OCI-LY1 (cell line): ENCODE measurements around the gene EMILIN1.

Source experiments
- H2AFZ ChIP-seq: fragments of 200-600 bp; sonication (generic), shearing (Covaris generic); 2 replicates; pipeline ENCODE4 v1.6.0; 2014; ENCODE audit warnings: antibody characterized with exemption, mild to moderate bottlenecking, low read length
- H3F3A ChIP-seq: fragments of 200-600 bp; sonication (generic), shearing (Covaris generic); 2 replicates; pipeline ENCODE4 v1.6.0; 2014; ENCODE audit warnings: mild to moderate bottlenecking, antibody characterized with exemption, low read length, moderate library complexity; ENCODE audit not compliant: insufficient read depth
- H3K27ac ChIP-seq: fragments of 200-600 bp; sonication (generic); 2 replicates; pipeline ENCODE4 v1.5.1; 2014; ENCODE audit warnings: low read length, mixed run types, mild to moderate bottlenecking, low read depth; ENCODE audit not compliant: poor library complexity, severe bottlenecking
- H3K27me3 ChIP-seq: fragments of 200-600 bp; sonication (generic); 2 replicates; pipeline ENCODE4 v1.6.0; 2014; ENCODE audit warnings: antibody characterized with exemption, mild to moderate bottlenecking, low read length, moderate library complexity; ENCODE audit not compliant: insufficient read depth
- H3K36me3 ChIP-seq: fragments of 200-600 bp; sonication (generic); 2 replicates; pipeline ENCODE4 v1.6.1; 2014; ENCODE audit warnings: mild to moderate bottlenecking, antibody characterized with exemption, low read length, moderate library complexity, mixed read lengths; ENCODE audit not compliant: insufficient read depth
- H3K4me1 ChIP-seq: fragments of 200-600 bp; sonication (generic); 2 replicates; pipeline ENCODE4 v1.5.1; 2014; ENCODE audit warnings: mild to moderate bottlenecking, low read length, moderate library complexity; ENCODE audit not compliant: insufficient read depth, severe bottlenecking
- H3K4me2 ChIP-seq: fragments of 200-600 bp; sonication (generic), shearing (Covaris generic); 2 replicates; pipeline ENCODE4 v1.6.1; 2014; ENCODE audit warnings: low read length
- H3K4me3 ChIP-seq: fragments of 200-600 bp; sonication (generic); 2 replicates; pipeline ENCODE4 v1.5.1; 2014; ENCODE audit warnings: low read length, low read depth, mild to moderate bottlenecking, mixed read lengths; ENCODE audit not compliant: poor library complexity, severe bottlenecking
- H3K79me2 ChIP-seq: fragments of 200-600 bp; shearing (Covaris generic); 2 replicates; pipeline ENCODE4 v1.6.1; 2016; ENCODE audit warnings: mixed run types, low read length, mixed read lengths; ENCODE audit not compliant: insufficient read depth
- H3K9ac ChIP-seq: fragments of 200-600 bp; sonication (generic), shearing (Covaris generic); 2 replicates; pipeline ENCODE4 v1.6.1; 2014; ENCODE audit warnings: mild to moderate bottlenecking, low read length, mixed read lengths
- H3K9me2 ChIP-seq: fragments of 200-600 bp; sonication (generic), shearing (Covaris generic); 2 replicates; pipeline ENCODE4 v1.6.1; 2014; ENCODE audit warnings: low read depth, mild to moderate bottlenecking, low read length, mixed read lengths
- H3K9me3 ChIP-seq: fragments of 200-600 bp; shearing (Covaris generic); 2 replicates; pipeline ENCODE4 v1.6.1; 2014; ENCODE audit warnings: low read length, mixed read lengths
- H4K20me1 ChIP-seq: fragments of 200-600 bp; sonication (generic), shearing (Covaris generic); 2 replicates; pipeline ENCODE4 v1.6.0; 2016; ENCODE audit warnings: mild to moderate bottlenecking, low read length; ENCODE audit not compliant: insufficient read depth
- EZH2 ChIP-seq: fragments of 200-600 bp; sonication (generic), shearing (Covaris generic); IDR thresholded peaks from 2 replicates; pipeline ENCODE4 v1.8.0; 2017; ENCODE audit warnings: borderline replicate concordance, mixed run types, mild to moderate bottlenecking, antibody characterized with exemption, low read length, moderate library complexity, mixed read lengths
- TF ChIP-seq, protein P1 (sequence below): fragments of 200-600 bp; sonication (generic), shearing (Covaris generic); IDR thresholded peaks from 2 replicates; pipeline ENCODE4 v1.5.1; 2017; ENCODE audit warnings: mild to moderate bottlenecking, antibody characterized with exemption, low read length, moderate library complexity, mixed read lengths

Gene EMILIN1

GRCh38 chr2:27092696-27093429 lies 14.4 kb downstream of the EMILIN1 start:
- no peak overlapping the region for H3K9ac ChIP-seq
- no peaks in the 10 kb centered on the region for H3K79me2 ChIP-seq
- no peaks in the 10 kb centered on the region for H4K20me1 ChIP-seq
- H2AFZ ChIP-seq, result no peak overlapping the region
- no peaks in the 10 kb centered on the region for H3K9me2 ChIP-seq
- peaks cover 11% of the 10 kb centered on the region for H3K4me1 ChIP-seq
- H3K9me3 ChIP-seq, result no peaks in the 10 kb centered on the region
- TF ChIP-seq, protein P1, sequence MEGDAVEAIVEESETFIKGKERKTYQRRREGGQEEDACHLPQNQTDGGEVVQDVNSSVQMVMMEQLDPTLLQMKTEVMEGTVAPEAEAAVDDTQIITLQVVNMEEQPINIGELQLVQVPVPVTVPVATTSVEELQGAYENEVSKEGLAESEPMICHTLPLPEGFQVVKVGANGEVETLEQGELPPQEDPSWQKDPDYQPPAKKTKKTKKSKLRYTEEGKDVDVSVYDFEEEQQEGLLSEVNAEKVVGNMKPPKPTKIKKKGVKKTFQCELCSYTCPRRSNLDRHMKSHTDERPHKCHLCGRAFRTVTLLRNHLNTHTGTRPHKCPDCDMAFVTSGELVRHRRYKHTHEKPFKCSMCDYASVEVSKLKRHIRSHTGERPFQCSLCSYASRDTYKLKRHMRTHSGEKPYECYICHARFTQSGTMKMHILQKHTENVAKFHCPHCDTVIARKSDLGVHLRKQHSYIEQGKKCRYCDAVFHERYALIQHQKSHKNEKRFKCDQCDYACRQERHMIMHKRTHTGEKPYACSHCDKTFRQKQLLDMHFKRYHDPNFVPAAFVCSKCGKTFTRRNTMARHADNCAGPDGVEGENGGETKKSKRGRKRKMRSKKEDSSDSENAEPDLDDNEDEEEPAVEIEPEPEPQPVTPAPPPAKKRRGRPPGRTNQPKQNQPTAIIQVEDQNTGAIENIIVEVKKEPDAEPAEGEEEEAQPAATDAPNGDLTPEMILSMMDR, result no peak
- no peak for TF ChIP-seq EZH2
- no peak overlapping the region for H3K4me3 ChIP-seq
- no peaks in the 10 kb centered on the region for H3K27me3 ChIP-seq
- H3K4me2 ChIP-seq, result no peak overlapping the region
- no peaks in the 10 kb centered on the region for H3F3A ChIP-seq
- no peak overlapping the region for H3K27ac ChIP-seq
- no peaks in the 10 kb centered on the region for H3K36me3 ChIP-seq

DNA sequence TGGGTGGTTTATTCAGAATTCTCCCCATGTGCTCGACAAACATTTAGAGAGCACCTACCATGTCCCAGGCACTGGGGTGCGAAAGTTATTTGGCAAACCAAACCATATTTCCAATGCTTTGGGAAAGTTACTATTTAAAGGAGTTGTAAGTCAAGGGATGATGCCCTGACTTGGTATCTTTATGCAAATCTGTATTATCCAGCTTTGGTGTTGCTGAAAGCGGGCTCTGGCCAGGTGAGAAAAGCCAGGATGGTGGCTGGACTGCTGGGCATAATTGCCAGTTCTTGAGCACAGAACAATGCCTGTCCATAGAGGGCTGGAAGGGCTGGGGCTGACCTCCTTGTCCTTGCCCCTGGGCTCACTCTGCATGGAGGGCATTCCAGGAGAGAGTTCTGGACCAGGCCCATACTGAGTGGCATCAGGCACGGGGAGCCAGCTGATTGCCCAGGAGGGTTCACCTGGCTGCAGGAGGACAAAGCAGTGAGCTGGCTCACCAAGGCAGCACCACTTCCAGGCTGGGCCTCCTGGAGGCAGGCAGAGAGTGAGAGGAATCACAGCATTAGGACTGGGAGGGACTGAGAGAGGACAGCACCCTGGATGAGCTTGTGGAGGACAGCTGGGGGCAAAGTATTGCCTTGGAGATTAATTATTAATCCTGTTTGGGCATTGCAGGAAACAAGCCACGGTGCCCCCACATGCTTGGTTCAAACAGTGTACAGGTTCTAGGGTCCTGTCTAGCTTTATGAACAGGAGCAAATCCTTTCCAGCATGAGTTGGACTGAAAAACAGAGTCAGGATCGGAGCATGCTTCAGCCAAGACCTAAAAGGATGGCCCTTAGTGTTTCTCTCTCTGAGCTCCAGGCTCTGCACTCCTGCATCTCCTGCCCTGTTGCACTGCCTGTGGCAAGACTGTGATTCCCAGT lies 15.3 kb downstream of the EMILIN1 start:
- peaks cover 11% of the 10 kb centered on the region for H3K4me1 ChIP-seq
- no peaks in the 10 kb centered on the region for H3K36me3 ChIP-seq
- no peak overlapping the region for H3K27ac ChIP-seq
- no peak for TF ChIP-seq EZH2
- TF ChIP-seq, protein P1, result no peak
- H3K9me3 ChIP-seq, result no peaks in the 10 kb centered on the region
- H3F3A ChIP-seq, result no peaks in the 10 kb centered on the region
- no peaks in the 10 kb centered on the region for H3K9me2 ChIP-seq
- no peaks in the 10 kb centered on the region for H3K79me2 ChIP-seq
- H3K27me3 ChIP-seq, result no peaks in the 10 kb centered on the region
- no peak overlapping the region for H3K4me3 ChIP-seq
- no peaks in the 10 kb centered on the region for H4K20me1 ChIP-seq
- H3K9ac ChIP-seq, result no peak overlapping the region
- H3K4me2 ChIP-seq, result no peak overlapping the region
- no peak overlapping the region for H2AFZ ChIP-seq

DNA sequence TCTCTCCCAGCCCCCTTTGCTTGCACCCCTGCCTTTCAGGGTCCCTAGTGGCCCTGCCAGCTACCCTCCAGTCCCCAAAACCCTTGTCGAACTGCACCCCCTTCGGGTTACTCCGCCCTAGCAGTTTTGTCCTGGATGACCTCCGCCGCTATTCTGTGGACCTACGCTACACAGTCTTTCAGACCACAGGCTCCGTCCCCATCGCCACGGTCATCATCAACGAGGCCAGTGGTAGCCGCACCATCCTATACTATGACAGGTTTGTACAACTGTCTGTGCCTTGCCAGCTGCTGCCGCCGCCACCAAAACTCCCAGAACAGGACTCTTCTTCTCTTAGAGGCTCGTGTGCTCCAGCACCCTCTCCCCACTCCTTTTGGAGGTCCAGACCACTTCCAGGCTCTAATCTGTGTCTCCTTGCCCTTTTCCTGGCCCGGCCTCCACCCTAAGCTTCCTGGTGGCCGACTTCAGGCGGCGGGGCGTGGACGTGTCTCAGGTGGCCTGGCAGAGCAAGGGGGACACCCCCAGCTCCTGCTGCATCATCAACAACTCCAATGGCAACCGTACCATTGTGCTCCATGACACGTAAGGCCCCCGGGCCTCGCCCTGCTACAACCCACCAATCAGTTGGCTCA lies 16.1 kb downstream of the EMILIN1 start:
- Histone ChIP-seq H3K9me2 (no peaks in the 10 kb centered on the region), H3K79me2 (no peaks in the 10 kb centered on the region), H3K9me3 (no peaks in the 10 kb centered on the region), H3K4me2 (no peak overlapping the region), H3K27me3 (no peaks in the 10 kb centered on the region), H3K9ac (no peak overlapping the region), H3K4me1 (peaks cover 11% of the 10 kb centered on the region), H3K27ac (no peak overlapping the region), H3F3A (no peaks in the 10 kb centered on the region), H3K4me3 (no peak overlapping the region), H2AFZ (no peak overlapping the region), H4K20me1 (no peaks in the 10 kb centered on the region), H3K36me3 (no peaks in the 10 kb centered on the region)
- TF ChIP-seq, protein P1, result no peak
- no peak for TF ChIP-seq EZH2
